Glomerular endothelial cell (primary cell): ENCODE data around the gene SIX1. TPM values are rescaled to one million over a fixed set of nuclear protein-coding genes. Genes with fewer than 3 reads are reported as not detected.

Experiments used
- DNase-seq: peaks from one replicate; pipeline ENCODE4 v3.0.0-alpha.2; 2011; ENCODE audit warnings: low read depth, low spot score; ENCODE audit errors: extremely low read depth
- total RNA-seq: library from RNA; depleted of rRNA; stranded (reverse); fragments of >200 nt; gene quantifications from 2 replicates; pipeline ENCODE4 v1.2.3, GENCODE V29; 2015

The SIX1 gene
- total RNA-seq, 1 donor from 2014 or later = 7.5 TPM

GRCh38 chr14:60643463-60644314, 5.6 kb downstream of the SIX1 start:
- DNase-seq = no peak

- DNase-seq = no peak
Observed at GRCh38 chr14:60643141-60643462, 6.2 kb downstream of the SIX1 start.

GRCh38 chr14:60642270-60643140, 6.8 kb downstream of the SIX1 start:
- no peak for DNase-seq

GRCh38 chr14:60641742-60642269, 7.5 kb downstream of the SIX1 start:
- DNase-seq = no peak

GRCh38 chr14:60640859-60641741, 8.2 kb downstream of the SIX1 start:
- no peak for DNase-seq

GRCh38 chr14:60639674-60640073, 9.6 kb downstream of the SIX1 start:
- DNase-seq = no peak

GRCh38 chr14:60637479-60638315, 11.6 kb downstream of the SIX1 start:
- no peak for DNase-seq

- no peak for DNase-seq
Observed at GRCh38 chr14:60636879-60637478, 12.3 kb downstream of the SIX1 start.

GRCh38 chr14:60634153-60634552, 15.1 kb downstream of the SIX1 start:
- no peak for DNase-seq

- no peak for DNase-seq
Observed at GRCh38 chr14:60632777-60633176, 16.5 kb downstream of the SIX1 start.

GRCh38 chr14:60632257-60632656, 17.0 kb downstream of the SIX1 start:
- no peak for DNase-seq

GRCh38 chr14:60631842-60632241, 17.4 kb downstream of the SIX1 start:
- DNase-seq = no peak

GRCh38 chr14:60630129-60630528, 19.1 kb downstream of the SIX1 start:
- no peak for DNase-seq

GRCh38 chr14:60628892-60629291, 20.4 kb downstream of the SIX1 start:
- no peak for DNase-seq

GRCh38 chr14:60622917-60623257, 26.4 kb downstream of the SIX1 start:
- DNase-seq = no peak

GRCh38 chr14:60622210-60622916, 26.9 kb downstream of the SIX1 start:
- DNase-seq = no peak

- no peak for DNase-seq
Observed at GRCh38 chr14:60621386-60621785, 27.9 kb downstream of the SIX1 start.

- DNase-seq = no peak
Observed at GRCh38 chr14:60618241-60618640, 31.0 kb downstream of the SIX1 start.

GRCh38 chr14:60616461-60616959, 32.8 kb downstream of the SIX1 start:
- no peak for DNase-seq
